Breast epithelium (tissue), 4 donors: Measurements from ENCODE around the gene TPCN2. TPM values are rescaled to one million over a fixed set of nuclear protein-coding genes. Genes with fewer than 3 reads are reported as not detected.
"Not testable (repeated sequence)": the region's sequence is repeated elsewhere in the genome, so short reads cannot be mapped to it uniquely, and the experiment has no call there.

Experiments used
- DNase-seq, 2 donors: peaks; one replicate each; pipeline ENCODE4 v3.0.0-alpha.2; 2019; ENCODE audit warnings: low spot score in 2 of 2
- H3K27ac ChIP-seq, 2 donors: fragments of 200-600 bp; sonication (generic) in 1 of 2; one replicate each; pipeline ENCODE4 v1.5.1; 2016 to 2019; ENCODE audit warnings: mild to moderate bottlenecking in 1 of 2
- H3K27me3 ChIP-seq, 2 donors: fragments of 200-600 bp; sonication (generic) in 1 of 2; one replicate each; pipeline versions ENCODE4 v1.5.1 to v1.6.0; 2017 to 2019; ENCODE audit warnings: control low read depth in 1 of 2, mild to moderate bottlenecking in 1 of 2
- H3K36me3 ChIP-seq: fragments of 200-600 bp; one replicate; pipeline ENCODE4 v1.5.1; 2019
- H3K4me1 ChIP-seq, 2 donors: fragments of 200-600 bp; sonication (generic); one replicate each; pipeline ENCODE4 v1.5.1; 2016 to 2019; ENCODE audit warnings: control low read depth in 1 of 2
- H3K4me3 ChIP-seq, 3 donors: fragments of 200-600 bp; sonication (generic); 1 replicate in 2 of 3; 2 replicates in 1 of 3; pipeline ENCODE4 v1.5.1; 2016 to 2019; ENCODE audit warnings: mild to moderate bottlenecking in 3 of 3, moderate library complexity in 2 of 3
- H3K9me3 ChIP-seq, 2 donors: fragments of 200-600 bp; sonication (generic) in 1 of 2; one replicate each; pipeline ENCODE4 v1.5.1; 2016 to 2019; ENCODE audit warnings: control low read depth in 1 of 2
- CTCF ChIP-seq, 3 donors: fragments of 450-650 bp; IDR thresholded peaks; one replicate each; pipeline ENCODE4 v1.5.1; 2016 to 2017; ENCODE audit warnings: antibody characterized with exemption in 3 of 3, mild to moderate bottlenecking in 3 of 3, moderate library complexity in 3 of 3
- POLR2A ChIP-seq: fragments of 450-650 bp; IDR thresholded peaks from one replicate; pipeline ENCODE4 v1.6.1; 2016; ENCODE audit warnings: antibody characterized with exemption, mild to moderate bottlenecking, moderate library complexity
- POLR2AphosphoS5 ChIP-seq, 3 donors: sonication (generic); formaldehyde crosslinking; IDR thresholded peaks; one replicate each; pipeline ENCODE4 v1.6.1; 2017; ENCODE audit warnings: antibody characterized with exemption in 3 of 3
- intact Hi-C: fragments of 100-400 bp; cut with DNase I; formaldehyde crosslinking; loops from one replicate; pipeline ENCODE4 v1.15.1; 2023; ENCODE audit warnings: low total_unique reads
- total RNA-seq, 3 donors: library from RNA; depleted of rRNA; stranded (reverse); fragments of >200 nt; gene quantifications; one replicate each; pipeline ENCODE4 v1.1.0, GENCODE V29; 2016

TPCN2 gene
- 10 to 100 TPM; 13.0 to 18.0 (median 13.8) TPM for total RNA-seq

GRCh38 chr11:69048694-69049489 is at the start of gene TPCN2:
Gene TPCN2, plus strand, starts transcription at chr11:69048932. Its CDS starts 66 bp downstream, at chr11:69048998.
- no peaks in the 10 kb centered on the region for H3K9me3 ChIP-seq
- peaks cover 0 to 7% of the 10 kb centered on the region in 2 donors for H3K4me1 ChIP-seq
- H3K27ac ChIP-seq = peak within 1 kb of the TSS; percentile 83 to 89
- peak; percentile 80 to 85 for DNase-seq
- intact Hi-C loops = no loop called here
- no peaks in the 10 kb centered on the region for H3K27me3 ChIP-seq
- no peaks in the 10 kb centered on the region for H3K36me3 ChIP-seq
- TF ChIP-seq POLR2AphosphoS5 (IDR thresholded peaks at IDR 0.05) = peak; percentile 48 to 72 (median 62)
- TF ChIP-seq POLR2A = no peak
- peak within 1 kb of the TSS; percentile 87 to 97 (median 94) for H3K4me3 ChIP-seq

- Histone ChIP-seq H3K27ac (peak overlapping the region; percentile 79 to 89), H3K27me3 (no peaks in the 10 kb centered on the region), H3K4me1 (no peaks in the 10 kb centered on the region), H3K4me3 (no peak overlapping the region), H3K9me3 (no peaks in the 10 kb centered on the region), H3K36me3 (no peaks in the 10 kb centered on the region)
- DNase-seq = peak in 1 of 2 donors; percentile 45
- intact Hi-C loops = no loop called here
- TF ChIP-seq POLR2AphosphoS5 (IDR thresholded peaks at IDR 0.05) (no peak), CTCF (IDR thresholded peaks at IDR 0.05) (no peak), POLR2A (no peak)
Observed at GRCh38 chr11:68999093-68999747, 49.5 kb upstream of the TPCN2 start.

GRCh38 chr11:68999748-69000355 is 48.9 kb upstream of the TPCN2 start:
- H3K4me3 ChIP-seq, H3K4me1 ChIP-seq, H3K27me3 ChIP-seq, H3K9me3 ChIP-seq, intact Hi-C loops, H3K36me3 ChIP-seq: not testable (repeated sequence)
- peak overlapping the region; percentile 79 to 89 for H3K27ac ChIP-seq
- peak in 1 of 2 donors; percentile 36 for DNase-seq

- Histone ChIP-seq H3K36me3 (no peaks in the 10 kb centered on the region), H3K4me1 (no peaks in the 10 kb centered on the region), H3K9me3 (no peaks in the 10 kb centered on the region), H3K4me3 (no peak overlapping the region), H3K27ac (peak overlapping the region; percentile 79 to 89), H3K27me3 (no peaks in the 10 kb centered on the region)
- intact Hi-C loops = no loop called here
- no peak for TF ChIP-seq CTCF (IDR thresholded peaks at IDR 0.05)
- no peak for TF ChIP-seq POLR2A
- no peak for TF ChIP-seq POLR2AphosphoS5 (IDR thresholded peaks at IDR 0.05)
- peak in 1 of 2 donors; percentile 22 for DNase-seq
Observed at GRCh38 chr11:69000391-69000790, 48.3 kb upstream of the TPCN2 start.

- Histone ChIP-seq H3K4me1 (no peaks in the 10 kb centered on the region), H3K9me3 (no peaks in the 10 kb centered on the region), H3K36me3 (no peaks in the 10 kb centered on the region), H3K27ac (peak overlapping the region; percentile 79 to 89), H3K27me3 (no peaks in the 10 kb centered on the region), H3K4me3 (no peak overlapping the region)
- TF ChIP-seq CTCF (IDR thresholded peaks at IDR 0.05) = peak; percentile 51 to 69 (median 62)
- no peak for TF ChIP-seq POLR2A
- peak in 2 of 3 donors; percentile 10 to 12 for TF ChIP-seq POLR2AphosphoS5 (IDR thresholded peaks at IDR 0.05)
- intact Hi-C loops = no loop called here
- peak; percentile 56 to 67 for DNase-seq
Observed at GRCh38 chr11:69000831-69001242, 47.9 kb upstream of the TPCN2 start.
